WTC11 (cell line): ENCODE data around the gene AMOT.

ENCODE experiments used
- MYBL2 ChIP-seq: sonication (generic); formaldehyde crosslinking; IDR thresholded peaks from 2 replicates; pipeline ENCODE4 v1.8.1; 2023; ENCODE audit warnings: mild to moderate bottlenecking, moderate library complexity, missing genetic modification reagents
- NR1H2 ChIP-seq: sonication (generic); formaldehyde crosslinking; IDR thresholded peaks from 2 replicates; pipeline ENCODE4 v1.9.0; 2021; ENCODE audit warnings: mild to moderate bottlenecking, moderate library complexity, missing genetic modification reagents
- PRRX2 ChIP-seq: fragments of 250-450 bp; sonication (Bioruptor Pico); IDR thresholded peaks from 2 replicates; pipeline ENCODE4 v1.8.0; 2021; ENCODE audit warnings: mild to moderate bottlenecking
- TCF7 ChIP-seq: sonication (generic); formaldehyde crosslinking; IDR thresholded peaks from 2 replicates; pipeline ENCODE4 v1.8.0; 2022; ENCODE audit warnings: mild to moderate bottlenecking, low read depth, missing genetic modification reagents, moderate library complexity
- TF ChIP-seq, protein P1 (sequence below): fragments of 200-600 bp; IDR thresholded peaks from 2 replicates; pipeline ENCODE4 v1.8.0; 2022; ENCODE audit warnings: antibody characterized with exemption
- TF ChIP-seq, protein P2 (sequence below): sonication (generic); formaldehyde crosslinking; IDR thresholded peaks from 2 replicates; pipeline ENCODE4 v1.8.0; 2022; ENCODE audit warnings: mild to moderate bottlenecking, missing genetic modification reagents
- TF ChIP-seq, protein P3 (sequence below): sonication (generic); formaldehyde crosslinking; IDR thresholded peaks from 2 replicates; pipeline ENCODE4 v1.8.1; 2023; ENCODE audit warnings: mild to moderate bottlenecking, moderate library complexity, missing genetic modification reagents
- TF ChIP-seq, protein P4 (sequence below): sonication (generic); formaldehyde crosslinking; conservative IDR thresholded peaks from 2 replicates; pipeline ENCODE4 v1.8.1; 2023; ENCODE audit warnings: mild to moderate bottlenecking, low read depth, missing genetic modification reagents, moderate library complexity
- TF ChIP-seq, protein P5 (sequence below): fragments of 250-450 bp; sonication (Bioruptor Pico); conservative IDR thresholded peaks from 2 replicates; pipeline ENCODE4 v1.9.0; 2021; ENCODE audit warnings: mild to moderate bottlenecking
- TF ChIP-seq, protein P6 (sequence below): sonication (generic); formaldehyde crosslinking; IDR thresholded peaks from 2 replicates; pipeline ENCODE4 v1.8.1; 2023; ENCODE audit warnings: mild to moderate bottlenecking, missing genetic modification reagents, moderate library complexity
- TF ChIP-seq, protein P7 (sequence below): sonication (generic); formaldehyde crosslinking; IDR thresholded peaks from 2 replicates; pipeline ENCODE4 v1.8.1; 2023; ENCODE audit warnings: mild to moderate bottlenecking, missing genetic modification reagents, moderate library complexity

DNA sequence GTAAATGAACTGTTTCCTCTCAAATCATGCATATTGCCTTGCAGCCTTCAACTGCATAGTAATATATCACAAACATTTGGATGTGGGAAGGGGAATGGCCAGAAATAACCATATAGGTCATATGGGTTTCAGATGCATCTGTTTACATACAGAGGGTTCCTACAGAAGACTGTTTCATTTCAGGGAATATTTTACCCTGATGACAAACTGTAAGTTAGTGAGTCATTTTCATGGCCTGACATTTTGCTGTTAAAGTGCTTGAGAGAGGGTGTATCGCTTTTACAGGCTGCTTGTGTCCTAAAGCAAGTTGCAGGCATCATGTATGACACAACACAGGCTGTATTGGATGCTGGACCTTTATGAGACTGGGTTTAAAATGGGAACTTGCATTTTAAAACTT is 25.5 kb upstream of the AMOT start:
- TF ChIP-seq, protein P1, sequence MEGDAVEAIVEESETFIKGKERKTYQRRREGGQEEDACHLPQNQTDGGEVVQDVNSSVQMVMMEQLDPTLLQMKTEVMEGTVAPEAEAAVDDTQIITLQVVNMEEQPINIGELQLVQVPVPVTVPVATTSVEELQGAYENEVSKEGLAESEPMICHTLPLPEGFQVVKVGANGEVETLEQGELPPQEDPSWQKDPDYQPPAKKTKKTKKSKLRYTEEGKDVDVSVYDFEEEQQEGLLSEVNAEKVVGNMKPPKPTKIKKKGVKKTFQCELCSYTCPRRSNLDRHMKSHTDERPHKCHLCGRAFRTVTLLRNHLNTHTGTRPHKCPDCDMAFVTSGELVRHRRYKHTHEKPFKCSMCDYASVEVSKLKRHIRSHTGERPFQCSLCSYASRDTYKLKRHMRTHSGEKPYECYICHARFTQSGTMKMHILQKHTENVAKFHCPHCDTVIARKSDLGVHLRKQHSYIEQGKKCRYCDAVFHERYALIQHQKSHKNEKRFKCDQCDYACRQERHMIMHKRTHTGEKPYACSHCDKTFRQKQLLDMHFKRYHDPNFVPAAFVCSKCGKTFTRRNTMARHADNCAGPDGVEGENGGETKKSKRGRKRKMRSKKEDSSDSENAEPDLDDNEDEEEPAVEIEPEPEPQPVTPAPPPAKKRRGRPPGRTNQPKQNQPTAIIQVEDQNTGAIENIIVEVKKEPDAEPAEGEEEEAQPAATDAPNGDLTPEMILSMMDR = no peak
- TF ChIP-seq TCF7 (CRISPR knock-in tag) (no peak), PRRX2 (no peak), NR1H2 (CRISPR knock-in tag) (no peak), MYBL2 (CRISPR knock-in tag) (no peak)
- TF ChIP-seq, protein P2, sequence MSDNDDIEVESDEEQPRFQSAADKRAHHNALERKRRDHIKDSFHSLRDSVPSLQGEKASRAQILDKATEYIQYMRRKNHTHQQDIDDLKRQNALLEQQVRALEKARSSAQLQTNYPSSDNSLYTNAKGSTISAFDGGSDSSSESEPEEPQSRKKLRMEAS = no peak
- TF ChIP-seq, protein P3, sequence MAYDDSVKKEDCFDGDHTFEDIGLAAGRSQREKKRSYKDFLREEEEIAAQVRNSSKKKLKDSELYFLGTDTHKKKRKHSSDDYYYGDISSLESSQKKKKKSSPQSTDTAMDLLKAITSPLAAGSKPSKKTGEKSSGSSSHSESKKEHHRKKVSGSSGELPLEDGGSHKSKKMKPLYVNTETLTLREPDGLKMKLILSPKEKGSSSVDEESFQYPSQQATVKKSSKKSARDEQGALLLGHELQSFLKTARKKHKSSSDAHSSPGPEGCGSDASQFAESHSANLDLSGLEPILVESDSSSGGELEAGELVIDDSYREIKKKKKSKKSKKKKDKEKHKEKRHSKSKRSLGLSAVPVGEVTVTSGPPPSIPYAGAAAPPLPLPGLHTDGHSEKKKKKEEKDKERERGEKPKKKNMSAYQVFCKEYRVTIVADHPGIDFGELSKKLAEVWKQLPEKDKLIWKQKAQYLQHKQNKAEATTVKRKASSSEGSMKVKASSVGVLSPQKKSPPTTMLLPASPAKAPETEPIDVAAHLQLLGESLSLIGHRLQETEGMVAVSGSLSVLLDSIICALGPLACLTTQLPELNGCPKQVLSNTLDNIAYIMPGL (CRISPR knock-in tag) = no peak
- TF ChIP-seq, protein P4, sequence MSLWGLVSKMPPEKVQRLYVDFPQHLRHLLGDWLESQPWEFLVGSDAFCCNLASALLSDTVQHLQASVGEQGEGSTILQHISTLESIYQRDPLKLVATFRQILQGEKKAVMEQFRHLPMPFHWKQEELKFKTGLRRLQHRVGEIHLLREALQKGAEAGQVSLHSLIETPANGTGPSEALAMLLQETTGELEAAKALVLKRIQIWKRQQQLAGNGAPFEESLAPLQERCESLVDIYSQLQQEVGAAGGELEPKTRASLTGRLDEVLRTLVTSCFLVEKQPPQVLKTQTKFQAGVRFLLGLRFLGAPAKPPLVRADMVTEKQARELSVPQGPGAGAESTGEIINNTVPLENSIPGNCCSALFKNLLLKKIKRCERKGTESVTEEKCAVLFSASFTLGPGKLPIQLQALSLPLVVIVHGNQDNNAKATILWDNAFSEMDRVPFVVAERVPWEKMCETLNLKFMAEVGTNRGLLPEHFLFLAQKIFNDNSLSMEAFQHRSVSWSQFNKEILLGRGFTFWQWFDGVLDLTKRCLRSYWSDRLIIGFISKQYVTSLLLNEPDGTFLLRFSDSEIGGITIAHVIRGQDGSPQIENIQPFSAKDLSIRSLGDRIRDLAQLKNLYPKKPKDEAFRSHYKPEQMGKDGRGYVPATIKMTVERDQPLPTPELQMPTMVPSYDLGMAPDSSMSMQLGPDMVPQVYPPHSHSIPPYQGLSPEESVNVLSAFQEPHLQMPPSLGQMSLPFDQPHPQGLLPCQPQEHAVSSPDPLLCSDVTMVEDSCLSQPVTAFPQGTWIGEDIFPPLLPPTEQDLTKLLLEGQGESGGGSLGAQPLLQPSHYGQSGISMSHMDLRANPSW (CRISPR knock-in tag) = no peak
- TF ChIP-seq, protein P5, sequence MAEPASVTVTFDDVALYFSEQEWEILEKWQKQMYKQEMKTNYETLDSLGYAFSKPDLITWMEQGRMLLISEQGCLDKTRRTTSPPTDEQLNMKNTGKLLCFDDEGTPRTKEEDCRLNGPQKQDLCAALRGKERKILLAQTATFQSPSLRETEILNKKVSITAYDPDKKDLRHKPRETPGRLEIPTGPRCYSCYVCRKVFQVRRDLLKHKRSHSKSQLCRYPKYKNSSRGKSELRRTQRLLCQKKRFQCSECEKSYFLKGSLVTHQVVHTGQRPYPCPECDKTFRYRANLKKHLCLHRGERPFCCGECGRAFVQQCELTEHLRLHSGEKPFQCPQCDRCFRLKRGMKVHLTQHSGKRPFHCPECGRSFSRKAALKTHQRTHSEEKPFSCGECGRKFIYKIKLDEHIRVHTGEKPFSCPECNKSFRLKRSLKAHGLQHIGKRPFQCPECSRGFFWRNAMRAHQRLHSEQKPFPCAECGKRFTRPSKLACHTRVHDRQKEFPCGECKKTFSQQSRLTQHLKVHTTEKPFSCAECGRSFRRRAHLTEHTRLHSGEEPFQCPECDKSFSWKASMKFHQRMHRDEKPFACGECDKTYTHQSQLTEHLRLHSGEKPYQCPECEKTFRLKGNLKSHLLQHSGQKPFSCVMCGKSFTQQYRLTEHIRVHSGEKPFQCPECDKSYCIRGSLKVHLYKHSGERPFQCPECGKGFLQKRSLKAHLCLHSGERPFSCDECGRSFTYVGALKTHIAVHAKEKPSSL (CRISPR knock-in tag) = no peak
- TF ChIP-seq, protein P6, sequence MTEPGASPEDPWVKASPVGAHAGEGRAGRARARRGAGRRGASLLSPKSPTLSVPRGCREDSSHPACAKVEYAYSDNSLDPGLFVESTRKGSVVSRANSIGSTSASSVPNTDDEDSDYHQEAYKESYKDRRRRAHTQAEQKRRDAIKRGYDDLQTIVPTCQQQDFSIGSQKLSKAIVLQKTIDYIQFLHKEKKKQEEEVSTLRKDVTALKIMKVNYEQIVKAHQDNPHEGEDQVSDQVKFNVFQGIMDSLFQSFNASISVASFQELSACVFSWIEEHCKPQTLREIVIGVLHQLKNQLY (CRISPR knock-in tag) = no peak
- TF ChIP-seq, protein P7, sequence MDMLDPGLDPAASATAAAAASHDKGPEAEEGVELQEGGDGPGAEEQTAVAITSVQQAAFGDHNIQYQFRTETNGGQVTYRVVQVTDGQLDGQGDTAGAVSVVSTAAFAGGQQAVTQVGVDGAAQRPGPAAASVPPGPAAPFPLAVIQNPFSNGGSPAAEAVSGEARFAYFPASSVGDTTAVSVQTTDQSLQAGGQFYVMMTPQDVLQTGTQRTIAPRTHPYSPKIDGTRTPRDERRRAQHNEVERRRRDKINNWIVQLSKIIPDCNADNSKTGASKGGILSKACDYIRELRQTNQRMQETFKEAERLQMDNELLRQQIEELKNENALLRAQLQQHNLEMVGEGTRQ (CRISPR knock-in tag) = no peak
